RWPE2 (cell line): Measurements from ENCODE around the gene TREH.
"Not testable (repeated sequence)": the region's sequence is repeated elsewhere in the genome, so short reads cannot be mapped to it uniquely, and the experiment has no call there.

ENCODE experiments used
- ATAC-seq: fragments of 200-7000 bp; cut with Tn5 transposase; 3 replicates; pipeline ENCODE4 v1.9.1; 2021; ENCODE audit warnings: low read depth
- DNase-seq: peaks from one replicate; pipeline ENCODE4 v3.0.0-alpha.2; 2020; ENCODE audit warnings: low spot score
- H3K27ac ChIP-seq: fragments of 450-650 bp; 2 replicates; pipeline ENCODE4 v1.5.1; 2017; ENCODE audit warnings: mild to moderate bottlenecking; ENCODE audit not compliant: poor library complexity, severe bottlenecking
- H3K27me3 ChIP-seq: fragments of 250-450 bp; sonication (Bioruptor Pico); 2 replicates; pipeline ENCODE4 v1.5.1; 2021; ENCODE audit warnings: mild to moderate bottlenecking, moderate library complexity; ENCODE audit not compliant: insufficient read depth, poor library complexity, severe bottlenecking
- H3K36me3 ChIP-seq: fragments of 250-450 bp; sonication (Bioruptor Pico); 2 replicates; pipeline ENCODE4 v1.5.1; 2020; ENCODE audit warnings: low read depth, mild to moderate bottlenecking, moderate library complexity
- H3K4me1 ChIP-seq: fragments of 250-450 bp; sonication (Bioruptor Pico); 2 replicates; pipeline ENCODE4 v1.5.1; 2021; ENCODE audit warnings: mild to moderate bottlenecking, moderate library complexity; ENCODE audit not compliant: insufficient read depth, poor library complexity, severe bottlenecking
- H3K4me3 ChIP-seq: fragments of 250-450 bp; sonication (Bioruptor Pico); 2 replicates; pipeline ENCODE4 v1.5.1; 2021; ENCODE audit warnings: mild to moderate bottlenecking, moderate library complexity; ENCODE audit not compliant: severe bottlenecking
- H3K9me3 ChIP-seq: fragments of 250-450 bp; sonication (Bioruptor Pico); 2 replicates; pipeline ENCODE4 v1.5.1; 2021; ENCODE audit warnings: mild to moderate bottlenecking, moderate library complexity; ENCODE audit not compliant: severe bottlenecking
- TF ChIP-seq, protein P1 (sequence below): fragments of 450-650 bp; IDR thresholded peaks from one replicate; pipeline ENCODE4 v1.5.1; 2017; ENCODE audit warnings: mild to moderate bottlenecking, moderate library complexity; ENCODE audit not compliant: poor library complexity, severe bottlenecking

The TREH gene

DNA sequence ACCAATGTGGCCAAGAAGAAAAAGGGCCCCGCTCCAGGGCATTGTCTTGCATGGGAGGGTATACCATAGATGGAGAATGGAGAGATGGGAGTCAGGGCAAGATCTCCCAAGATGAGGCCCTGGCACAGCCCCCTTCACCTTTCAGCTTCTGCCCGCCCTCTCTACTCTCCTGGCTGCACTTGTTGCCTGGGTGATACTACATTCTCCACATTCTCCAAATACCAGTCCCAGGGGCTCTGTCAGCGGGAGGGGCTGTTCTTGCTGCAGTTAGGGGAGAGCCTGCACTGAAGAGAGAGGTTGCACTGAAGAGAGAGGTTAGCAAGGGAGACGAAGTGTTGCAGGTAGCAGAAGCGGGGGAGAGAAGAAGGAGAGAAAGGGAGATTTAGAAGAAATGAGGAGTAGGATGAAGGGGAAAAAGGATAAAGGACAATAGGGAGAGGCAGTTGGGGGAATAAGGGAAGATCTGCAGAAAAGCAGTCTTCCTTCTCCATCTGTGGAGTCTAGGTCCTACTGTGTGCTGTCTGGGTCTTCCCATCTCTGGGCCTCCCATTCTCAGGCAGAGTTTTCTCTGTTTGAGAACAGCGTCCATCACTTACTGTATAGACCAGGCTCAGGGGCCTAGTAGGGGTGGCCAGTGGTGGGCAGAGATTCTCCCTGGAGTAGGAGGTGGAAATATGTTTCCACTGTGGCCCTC lies 64.0 kb downstream of the TREH start:
- H3K27ac ChIP-seq: peak overlapping the region; percentile 99
- peaks cover 7% of the 10 kb centered on the region; the same call in 1 of the 2 replicates for H3K36me3 ChIP-seq
- ATAC-seq: peak; percentile 20; the same call in 2 of the 3 replicates
- H3K9me3 ChIP-seq: no peaks in the 10 kb centered on the region
- H3K4me3 ChIP-seq: no peak overlapping the region
- H3K27me3 ChIP-seq: no peaks in the 10 kb centered on the region
- TF ChIP-seq, protein P1, sequence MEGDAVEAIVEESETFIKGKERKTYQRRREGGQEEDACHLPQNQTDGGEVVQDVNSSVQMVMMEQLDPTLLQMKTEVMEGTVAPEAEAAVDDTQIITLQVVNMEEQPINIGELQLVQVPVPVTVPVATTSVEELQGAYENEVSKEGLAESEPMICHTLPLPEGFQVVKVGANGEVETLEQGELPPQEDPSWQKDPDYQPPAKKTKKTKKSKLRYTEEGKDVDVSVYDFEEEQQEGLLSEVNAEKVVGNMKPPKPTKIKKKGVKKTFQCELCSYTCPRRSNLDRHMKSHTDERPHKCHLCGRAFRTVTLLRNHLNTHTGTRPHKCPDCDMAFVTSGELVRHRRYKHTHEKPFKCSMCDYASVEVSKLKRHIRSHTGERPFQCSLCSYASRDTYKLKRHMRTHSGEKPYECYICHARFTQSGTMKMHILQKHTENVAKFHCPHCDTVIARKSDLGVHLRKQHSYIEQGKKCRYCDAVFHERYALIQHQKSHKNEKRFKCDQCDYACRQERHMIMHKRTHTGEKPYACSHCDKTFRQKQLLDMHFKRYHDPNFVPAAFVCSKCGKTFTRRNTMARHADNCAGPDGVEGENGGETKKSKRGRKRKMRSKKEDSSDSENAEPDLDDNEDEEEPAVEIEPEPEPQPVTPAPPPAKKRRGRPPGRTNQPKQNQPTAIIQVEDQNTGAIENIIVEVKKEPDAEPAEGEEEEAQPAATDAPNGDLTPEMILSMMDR: no peak
- no peak for DNase-seq
- H3K4me1 ChIP-seq: peaks cover 32% of the 10 kb centered on the region

DNA sequence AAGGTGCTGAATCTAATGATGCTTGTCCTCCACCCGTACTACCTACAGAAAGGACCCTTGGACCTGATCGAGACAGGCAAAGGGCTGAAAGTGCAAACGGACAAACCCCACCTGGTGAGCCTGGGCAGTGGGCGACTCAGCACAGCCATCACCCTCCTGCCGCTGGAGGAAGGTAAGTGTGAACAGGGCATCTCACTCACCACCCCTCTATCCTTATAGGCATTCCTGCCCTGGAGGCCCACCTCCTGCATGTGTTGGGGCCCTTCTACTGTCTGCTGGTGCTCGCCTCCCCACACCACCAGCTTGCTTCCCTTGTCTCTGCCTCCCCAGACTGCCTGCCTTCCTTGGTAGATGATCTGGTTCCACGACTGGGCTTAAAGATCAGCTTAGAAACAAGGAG lies 64.9 kb downstream of the TREH start:
- Histone ChIP-seq H3K27me3 (no peaks in the 10 kb centered on the region), H3K27ac (no peak overlapping the region), H3K4me1 (peaks cover 23% of the 10 kb centered on the region), H3K9me3 (no peaks in the 10 kb centered on the region), H3K4me3 (no peak overlapping the region), H3K36me3 (peaks cover 7% of the 10 kb centered on the region; the same call in 1 of the 2 replicates)
- TF ChIP-seq, protein P1: no peak
- ATAC-seq (no peak), DNase-seq (no peak)

DNA sequence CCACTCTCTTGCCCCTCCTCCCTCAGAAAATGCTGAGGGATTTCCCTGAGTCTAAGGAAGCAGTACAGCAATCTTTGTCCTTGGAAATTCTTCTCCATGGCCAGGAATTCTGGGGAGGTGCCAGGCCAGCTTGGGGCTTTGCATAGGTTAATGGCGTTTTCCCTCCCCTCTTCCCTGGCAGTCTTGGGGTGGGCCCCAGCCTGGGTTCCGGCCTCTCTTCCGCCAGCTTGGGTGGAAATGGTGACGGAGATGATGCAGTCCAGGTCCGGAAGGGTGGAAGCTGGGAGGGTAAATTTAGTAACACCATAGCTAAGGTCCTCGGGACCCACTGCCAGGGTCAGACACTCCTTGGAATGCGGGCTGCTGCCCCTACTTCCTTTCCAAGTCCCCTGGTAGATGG lies 67.1 kb downstream of the TREH start:
- Histone ChIP-seq H3K27me3 (no peaks in the 10 kb centered on the region), H3K36me3 (peaks cover 7% of the 10 kb centered on the region; the same call in 1 of the 2 replicates), H3K27ac (peak overlapping the region; percentile 3), H3K4me3 (no peak overlapping the region), H3K4me1 (peaks cover 4% of the 10 kb centered on the region), H3K9me3 (no peaks in the 10 kb centered on the region)
- ATAC-seq: no peak
- no peak for DNase-seq
- TF ChIP-seq, protein P1: no peak

DNA sequence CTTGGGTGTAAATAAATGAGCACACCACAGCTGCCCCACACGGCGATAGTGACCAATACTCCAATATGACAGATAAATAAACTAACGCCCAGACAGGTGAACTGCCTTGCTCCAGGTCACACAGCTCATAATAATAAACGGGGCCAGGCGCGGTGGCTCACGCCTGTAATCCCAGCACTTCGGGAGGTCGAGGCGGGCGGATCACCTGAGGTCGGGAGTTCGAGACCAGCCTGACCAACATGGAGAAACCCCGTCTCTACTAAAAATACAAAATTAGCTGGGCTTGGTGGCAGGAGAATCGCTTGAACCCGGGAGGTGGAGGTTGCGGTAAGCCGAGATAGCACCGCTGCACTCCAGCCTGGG lies 68.0 kb downstream of the TREH start:
- not testable (repeated sequence) for H3K4me1 ChIP-seq, ATAC-seq, H3K27me3 ChIP-seq, H3K4me3 ChIP-seq, H3K36me3 ChIP-seq, H3K27ac ChIP-seq, H3K9me3 ChIP-seq, DNase-seq

DNA sequence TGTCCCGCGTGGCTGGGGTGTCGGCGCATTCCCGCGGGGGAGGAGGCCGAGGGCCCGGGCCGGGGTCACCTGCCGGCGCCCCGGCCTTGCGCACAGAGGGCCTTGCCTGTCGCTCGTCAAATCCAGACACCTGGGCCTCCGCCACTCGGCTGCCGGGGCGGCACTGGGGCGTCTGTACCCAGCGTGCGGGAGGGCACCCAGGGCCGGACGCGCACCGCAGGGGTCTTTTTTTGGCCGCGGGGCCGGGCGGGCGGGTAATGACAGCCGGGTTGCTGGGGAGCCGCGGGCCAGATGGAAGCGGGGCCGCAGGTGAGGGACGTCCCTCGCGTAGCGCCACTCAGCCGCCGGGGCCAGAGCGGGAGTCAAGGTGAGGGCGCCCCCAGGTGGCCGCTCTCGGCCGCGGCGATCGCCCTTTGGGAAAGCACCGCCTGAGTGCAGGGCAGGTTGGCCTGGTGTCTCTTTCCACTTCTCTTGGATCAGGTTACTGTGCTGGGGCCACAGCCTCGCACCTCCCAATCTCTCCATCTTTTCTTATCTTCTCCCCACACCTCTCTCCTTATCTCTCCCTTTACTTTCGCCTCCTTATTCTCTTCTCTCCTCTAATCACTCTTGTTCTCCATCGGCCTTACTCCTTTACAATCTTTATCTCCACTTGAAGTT lies 68.5 kb downstream of the TREH start:
- Histone ChIP-seq H3K9me3 (no peaks in the 10 kb centered on the region), H3K4me3 (no peak overlapping the region), H3K36me3 (no peaks in the 10 kb centered on the region), H3K4me1 (peaks cover 4% of the 10 kb centered on the region), H3K27ac (no peak overlapping the region), H3K27me3 (no peaks in the 10 kb centered on the region)
- ATAC-seq: no peak
- TF ChIP-seq, protein P1: peak; percentile 33
- no peak for DNase-seq
